Activated CD8-positive, alpha-beta memory T cell treated with anti-CD3 and anti-CD28 coated beads, Interleukin-2, amount 50 U/mL, for 1 hour (primary cell): Measurements from ENCODE around the gene BHLHE40.
A peak's percentile ranks its signal among the peaks of the same experiment; 100 is the strongest.

ENCODE experiments used
- DNase-seq: peaks from one replicate; pipeline ENCODE4 v3.0.0-alpha.2; 2020; ENCODE audit errors: extremely low read depth

The BHLHE40 gene

GRCh38 chr3:5019411-5020241 is 40.4 kb downstream of the BHLHE40 start:
- DNase-seq = peak; percentile 61

- no peak for DNase-seq
Measured at GRCh38 chr3:5020242-5020722, 41.0 kb downstream of the BHLHE40 start.

GRCh38 chr3:5021116-5022092 is 42.2 kb downstream of the BHLHE40 start:
- DNase-seq = no peak

GRCh38 chr3:5022187-5022965 is 43.1 kb downstream of the BHLHE40 start:
- no peak for DNase-seq

- DNase-seq = no peak
Measured at GRCh38 chr3:5022966-5023776, 43.9 kb downstream of the BHLHE40 start.

- no peak for DNase-seq
Measured at GRCh38 chr3:5023777-5024346, 44.6 kb downstream of the BHLHE40 start.

GRCh38 chr3:5026046-5026362 is 46.8 kb downstream of the BHLHE40 start:
- no peak for DNase-seq

- no peak for DNase-seq
Measured at GRCh38 chr3:5029715-5030114, 50.5 kb downstream of the BHLHE40 start.

- DNase-seq = no peak
Measured at GRCh38 chr3:5030152-5030551, 50.9 kb downstream of the BHLHE40 start.

GRCh38 chr3:5032844-5033243 is 53.6 kb downstream of the BHLHE40 start:
- no peak for DNase-seq
